H1 (cell line): ENCODE data around the gene BCAS1. TPM values are rescaled to one million over a fixed set of nuclear protein-coding genes. Genes with fewer than 3 reads are reported as not detected.

Source experiments
- CTCF ChIA-PET: fragments of 300-600 bp; sonication (Branson Sonifier 250); formaldehyde crosslinking; loops from one replicate; lab custom pipeline; 2021; ENCODE audit not compliant: partially characterized antibody; lab: Charles Lee
- POLR2A ChIA-PET: fragments of 300-600 bp; sonication (Branson Sonifier 250); formaldehyde crosslinking; loops from one replicate; lab custom pipeline; 2021; ENCODE audit warnings: inconsistent platforms; ENCODE audit not compliant: partially characterized antibody; lab: Charles Lee
- DNase-seq, 2 experiments: peaks; one replicate each; pipeline versions ENCODE4 v3.0.0 to v3.0.0-alpha.2; 2010 to 2022; ENCODE audit warnings: low spot score in 2 of 2, low read depth in 1 of 2, mixed read lengths in 1 of 2
- FAIRE-seq: peaks from 2 replicates; lab custom pipeline; 2011; peaks lifted over from hg19 to GRCh38; lab: Jason Lieb, UNC
- H2AFZ ChIP-seq: 2 replicates; pipeline ENCODE4 v1.8.1; 2012; ENCODE audit warnings: low read length, inconsistent platforms
- H2AK5ac ChIP-seq: 2 replicates; pipeline ENCODE4 v1.6.1; 2013; ENCODE audit warnings: low read depth, low read length
- H2BK120ac ChIP-seq: replicated peaks from 2 replicates; pipeline ENCODE3; 2013; ENCODE audit warnings: low read depth, low read length, inconsistent platforms
- H2BK12ac ChIP-seq: 2 replicates; pipeline ENCODE4 v1.6.1; 2013; ENCODE audit warnings: low read depth, low read length
- H2BK15ac ChIP-seq: 2 replicates; pipeline ENCODE4 v1.6.1; 2013; ENCODE audit warnings: low read length
- H2BK20ac ChIP-seq: 2 replicates; pipeline ENCODE4 v1.6.1; 2013; ENCODE audit warnings: low read length
- H2BK5ac ChIP-seq: 2 replicates; pipeline ENCODE4 v1.6.1; 2013; ENCODE audit warnings: low read depth, low read length
- H3K14ac ChIP-seq: 2 replicates; pipeline ENCODE4 v1.6.1; 2013; ENCODE audit warnings: inconsistent platforms; ENCODE audit not compliant: insufficient read length
- H3K18ac ChIP-seq: 2 replicates; pipeline ENCODE4 v1.6.1; 2013; ENCODE audit warnings: low read length; ENCODE audit errors: extremely low read depth
- H3K23ac ChIP-seq: 2 replicates; pipeline ENCODE4 v1.6.1; 2013; ENCODE audit warnings: inconsistent platforms; ENCODE audit not compliant: insufficient read length
- H3K23me2 ChIP-seq: 2 replicates; pipeline ENCODE4 v1.6.1; 2013; ENCODE audit warnings: low read depth, low read length
- H3K27ac ChIP-seq: 2 replicates; pipeline ENCODE4 v1.6.1; 2011; ENCODE audit warnings: low read depth, low read length, inconsistent platforms
- H3K27me3 ChIP-seq, 4 experiments: replicated peaks in 1 of 4; 1 replicate in 1 of 4; 2 replicates in 3 of 4; pipeline versions ENCODE4 v1.6.1 to v1.8.1; 2011 to 2013; ENCODE audit warnings: low read length in 3 of 4, mild to moderate bottlenecking in 3 of 4, inconsistent platforms in 2 of 4, mixed read lengths in 2 of 4, moderate library complexity in 1 of 4; ENCODE audit not compliant: control insufficient read depth in 3 of 4, insufficient read depth in 3 of 4; ENCODE audit errors: extremely low read depth in 1 of 4
- H3K36me3 ChIP-seq, 4 experiments: 2 replicates each; pipeline versions ENCODE4 v1.6.1 to v1.8.1; 2011 to 2013; ENCODE audit warnings: mild to moderate bottlenecking in 4 of 4, low read length in 3 of 4, moderate library complexity in 2 of 4, control low read depth in 1 of 4, inconsistent platforms in 1 of 4; ENCODE audit not compliant: insufficient read depth in 4 of 4, control insufficient read depth in 2 of 4
- H3K4ac ChIP-seq: replicated peaks from 2 replicates; pipeline ENCODE3; 2013; ENCODE audit warnings: low read length, low read depth, mixed read lengths, inconsistent platforms; ENCODE audit not compliant: insufficient read length
- H3K4me1 ChIP-seq, 4 experiments: replicated peaks in 1 of 4; 1 replicate in 1 of 4; 2 replicates in 3 of 4; pipeline versions ENCODE4 v1.6.1 to v1.8.1; 2011 to 2013; ENCODE audit warnings: low read length in 3 of 4, inconsistent platforms in 2 of 4, mixed read lengths in 1 of 4; ENCODE audit not compliant: insufficient read depth in 4 of 4, control insufficient read depth in 3 of 4
- H3K4me2 ChIP-seq, 2 experiments: 2 replicates each; pipeline versions ENCODE4 v1.6.1 to v1.8.1; 2011 to 2013; ENCODE audit warnings: low read depth in 2 of 2, low read length in 2 of 2, control low read depth in 1 of 2, inconsistent platforms in 1 of 2, mild to moderate bottlenecking in 1 of 2; ENCODE audit not compliant: insufficient read depth in 1 of 2
- H3K4me3 ChIP-seq, 4 experiments: fragments of 200-600, 300-600 bp in 1 of 4; sonication (generic), shearing (Covaris generic), sonication (Bioruptor Twin) in 1 of 4; 2 replicates each; pipeline versions ENCODE4 v1.5.1 to v1.8.1; 2011 to 2016; ENCODE audit warnings: low read length in 4 of 4, low read depth in 3 of 4, control low read depth in 2 of 4, inconsistent platforms in 2 of 4, mild to moderate bottlenecking in 2 of 4, mixed read lengths in 1 of 4, moderate library complexity in 1 of 4; ENCODE audit not compliant: insufficient read depth in 2 of 4; ENCODE audit errors: extremely low read depth in 1 of 4
- H3K56ac ChIP-seq: replicated peaks from 2 replicates; pipeline ENCODE3; 2013; ENCODE audit warnings: low read depth, mild to moderate bottlenecking, mixed read lengths, low read length, inconsistent platforms; ENCODE audit not compliant: insufficient read length
- H3K79me1 ChIP-seq: 2 replicates; pipeline ENCODE4 v1.6.1; 2013; ENCODE audit warnings: low read depth, low read length, control low read depth
- H3K79me2 ChIP-seq, 2 experiments: 2 replicates each; pipeline versions ENCODE4 v1.6.1 to v1.8.1; 2012 to 2013; ENCODE audit warnings: low read length in 2 of 2, mild to moderate bottlenecking in 2 of 2, inconsistent platforms in 1 of 2; ENCODE audit not compliant: insufficient read depth in 2 of 2, control insufficient read depth in 1 of 2
- H3K9ac ChIP-seq, 4 experiments: replicated peaks in 1 of 4; 1 replicate in 1 of 4; 2 replicates in 3 of 4; pipeline versions ENCODE4 v1.6.1 to v1.8.1; 2011 to 2013; ENCODE audit warnings: low read depth in 3 of 4, low read length in 3 of 4, control low read depth in 2 of 4, mild to moderate bottlenecking in 2 of 4, moderate library complexity in 2 of 4, inconsistent platforms in 1 of 4; ENCODE audit errors: extremely low read depth in 1 of 4
- H3K9me3 ChIP-seq, 2 experiments: 2 replicates each; pipeline versions ENCODE4 v1.6.1 to v1.8.1; 2012 to 2013; ENCODE audit warnings: mild to moderate bottlenecking in 2 of 2, moderate library complexity in 2 of 2, control low read depth in 1 of 2, inconsistent platforms in 1 of 2, low read depth in 1 of 2, low read length in 1 of 2, mixed read lengths in 1 of 2; ENCODE audit not compliant: insufficient read depth in 2 of 2
- H4K20me1 ChIP-seq, 2 experiments: replicated peaks in 1 of 2; 2 replicates each; pipeline versions ENCODE3 to v1.8.1; 2011 to 2013; ENCODE audit warnings: inconsistent platforms in 2 of 2, low read length in 2 of 2, mild to moderate bottlenecking in 1 of 2; ENCODE audit not compliant: insufficient read depth in 2 of 2, control insufficient read depth in 1 of 2
- H4K5ac ChIP-seq: 2 replicates; pipeline ENCODE4 v1.6.1; 2013; ENCODE audit warnings: low read length, low read depth, mixed read lengths, inconsistent platforms; ENCODE audit not compliant: insufficient read length
- H4K8ac ChIP-seq: 2 replicates; pipeline ENCODE4 v1.8.0; 2013; ENCODE audit warnings: mild to moderate bottlenecking, moderate library complexity, low read length, inconsistent platforms; ENCODE audit not compliant: insufficient read depth; ENCODE audit errors: extremely low read depth
- H4K91ac ChIP-seq: replicated peaks from 2 replicates; pipeline ENCODE3; 2013; ENCODE audit warnings: low read length, mixed read lengths, inconsistent platforms; ENCODE audit not compliant: insufficient read length
- ATF3 ChIP-seq: IDR thresholded peaks from 2 replicates; pipeline ENCODE4 v1.6.1; 2011; ENCODE audit warnings: low read depth, mild to moderate bottlenecking, low read length; ENCODE audit not compliant: insufficient read depth
- CBX5 ChIP-seq: fragments of 300-800, 300-1000 bp; sonication (generic); IDR thresholded peaks from 2 replicates; pipeline ENCODE4 v1.7.1; 2016; ENCODE audit warnings: antibody characterized with exemption, low read length, low read depth
- CTBP2 ChIP-seq: IDR thresholded peaks from 2 replicates; pipeline ENCODE4 v1.7.0; 2011; ENCODE audit warnings: borderline replicate concordance, mild to moderate bottlenecking, moderate library complexity, mixed read lengths, low read length; ENCODE audit not compliant: insufficient read depth, insufficient read length
- E2F6 ChIP-seq: IDR thresholded peaks from 2 replicates; pipeline ENCODE4 v1.6.1; 2012; ENCODE audit warnings: inconsistent platforms
- EGR1 ChIP-seq: IDR thresholded peaks from 2 replicates; pipeline ENCODE4 v1.6.1; 2011; ENCODE audit warnings: low read depth, low read length, borderline replicate concordance
- EZH2 ChIP-seq: fragments of 200-600 bp; sonication (generic); IDR thresholded peaks from 2 replicates; pipeline ENCODE4 v1.7.1; 2012; ENCODE audit warnings: low read depth, mild to moderate bottlenecking, moderate library complexity, low read length, inconsistent platforms; ENCODE audit not compliant: severe bottlenecking
- JUND ChIP-seq: IDR thresholded peaks from 2 replicates; pipeline ENCODE4 v1.6.1; 2011; ENCODE audit warnings: mild to moderate bottlenecking, improper control_type of control experiment, low read length
- KDM1A ChIP-seq: fragments of 200-600, 300-600 bp; sonication (generic); IDR thresholded peaks from 2 replicates; pipeline ENCODE4 v1.7.1; 2016; ENCODE audit warnings: mild to moderate bottlenecking, low read length, borderline replicate concordance
- POLR2AphosphoS5 ChIP-seq: IDR thresholded peaks from 2 replicates; pipeline ENCODE4 v1.6.1; 2011; ENCODE audit warnings: low read depth, low read length
- POU5F1 ChIP-seq: IDR thresholded peaks from 2 replicates; pipeline ENCODE4 v1.6.1; 2011; ENCODE audit warnings: low read depth, mild to moderate bottlenecking, low read length, moderate library complexity
- ZNF274 ChIP-seq: IDR thresholded peaks from 2 replicates; pipeline ENCODE4 v1.7.0; 2012; ENCODE audit warnings: low read length, borderline replicate concordance; ENCODE audit errors: extremely low read depth
- WGBS, 2 experiments: shearing (Covaris generic) in 1 of 2; methylation state at CpG; one replicate each; pipeline versions ENCODE4 v1.1.6 to v1.1.7; 2013 to 2015; ENCODE audit warnings: low lambda C conversion rate in 2 of 2, mixed read lengths in 2 of 2, inconsistent platforms in 1 of 2, low coverage in 1 of 2, missing lambda C conversion rate in 1 of 2; ENCODE audit not compliant: insufficient replicate concordance in 2 of 2, insufficient coverage in 1 of 2, insufficient read length in 1 of 2; ENCODE audit errors: extremely low coverage in 1 of 2, missing lambda C conversion rate in 1 of 2; 5-methylcytosine and 5-hydroxymethylcytosine counted together
- polyA plus RNA-seq, 7 experiments: library from polyadenylated mRNA; depleted of rRNA in 3 of 7; stranded (reverse) in 5 of 7; unstranded in 2 of 7; fragments of >200 nt in 5 of 7; fragments of 200-250 nt in 2 of 7; gene quantifications; 1 replicate in 5 of 7; 2 replicates in 1 of 7; 4 replicates in 1 of 7; pipeline versions ENCODE4 v1.2.1 to v1.2.3, GENCODE V29; 2011 to 2013; ENCODE audit warnings: missing spikeins in 2 of 7, mixed read lengths in 2 of 7
- total RNA-seq: library from RNA; stranded (reverse); fragmentation: NEBNext Ultra II Directional; extraction: Animal tissue kit (Norgen Biotek cat#: 25700); gene quantifications from 2 replicates; pipeline ENCODE4 v1.2.1, GENCODE V29; 2021

Gene BCAS1
- total and polyA plus RNA-seq, 2 of the 8 experiments (the other 6 are each of a cell fraction or from before 2014, with no cell fraction given): 0.06 to 0.19 TPM

- no peaks in the 10 kb centered on the region for H3K27me3 ChIP-seq
- H2BK5ac ChIP-seq: no peak overlapping the region
- H3K36me3 ChIP-seq: no peaks in the 10 kb centered on the region
- H3K18ac ChIP-seq: no peak overlapping the region
- H3K9me3 ChIP-seq: no peaks in the 10 kb centered on the region
- H2AFZ ChIP-seq: no peak overlapping the region
- H3K56ac ChIP-seq: no peak overlapping the region
- H3K9ac ChIP-seq: no peak overlapping the region
- H4K20me1 ChIP-seq: no peaks in the 10 kb centered on the region
- H4K8ac ChIP-seq: peak overlapping the region; percentile 18; the same call in 1 of the 2 replicates
- no peak overlapping the region for H3K23ac ChIP-seq
- H3K14ac ChIP-seq: no peak overlapping the region
- FAIRE-seq (no peak), DNase-seq (no peak)
- H2BK120ac ChIP-seq: no peak overlapping the region
- H3K79me1 ChIP-seq: no peaks in the 10 kb centered on the region
- H3K4me2 ChIP-seq: no peak overlapping the region
- H3K4me1 ChIP-seq: peaks cover 0 to 2% (median 0%) of the 10 kb centered on the region in 4 experiments; a peak in 2 of 7 replicates
- POLR2A ChIA-PET: no interaction called here
- no peak overlapping the region for H2BK15ac ChIP-seq
- H3K4ac ChIP-seq: no peak overlapping the region
- H4K5ac ChIP-seq: no peak overlapping the region
- H2BK12ac ChIP-seq: no peak overlapping the region
- no peaks in the 10 kb centered on the region for H3K79me2 ChIP-seq
- H2BK20ac ChIP-seq: no peak overlapping the region
- H3K4me3 ChIP-seq: no peak overlapping the region
- WGBS, 2 experiments: 93% methylated on average over 21 of the region's 22 CpGs; no CpG with 5 or more reads in 1 of the 2 experiments
- H3K27ac ChIP-seq: no peak overlapping the region
- H2AK5ac ChIP-seq: no peak overlapping the region
- CTCF ChIA-PET: interaction anchor here (0.6 to 1.8 kb wide), 4 partner anchors 36 to 819 kb away, joined by 3 read pairs; no protein-coding TSS in a partner anchor
- no peak overlapping the region for H4K91ac ChIP-seq
- no peaks in the 10 kb centered on the region for H3K23me2 ChIP-seq
- TF ChIP-seq KDM1A (no peak), E2F6 (no peak), ATF3 (no peak), ZNF274 (no peak), POLR2AphosphoS5 (no peak), JUND (no peak), EZH2 (no peak), CBX5 (no peak), CTBP2 (no peak), POU5F1 (no peak), EGR1 (no peak)
These were observed 42.0 kb downstream of the BCAS1 start for GRCh38 chr20:54028276-54029011.
